B cell (primary cell): Measurements from ENCODE around the gene CR2.

Experiments
- CTCF ChIP-seq: fragments of 200-600 bp; IDR thresholded peaks from one replicate; pipeline ENCODE4 v1.8.0; 2022; ENCODE audit warnings: antibody characterized with exemption, mild to moderate bottlenecking
- EZH2 ChIP-seq: IDR thresholded peaks from 2 replicates; pipeline ENCODE4 v1.6.1; 2012; ENCODE audit warnings: borderline replicate concordance, low read depth, mild to moderate bottlenecking, moderate library complexity, low read length; ENCODE audit not compliant: insufficient read depth, poor library complexity, severe bottlenecking

GRCh38 chr1:207493212-207493611 is 39.1 kb downstream of the CR2 start:
- no peak for TF ChIP-seq CTCF
- no peak for TF ChIP-seq EZH2
